ENCODE results near the gene TMEM108. TPM values are rescaled to one million over a fixed set of nuclear protein-coding genes. Genes with fewer than 3 reads are reported as not detected.

The TMEM108 gene
- polyA plus RNA-seq, 1 experiment = 0.63 TPM

- DNase-seq (ENCODE audit: low read depth, low spot score) = no peak
- no peak overlapping the region for H3K27ac ChIP-seq (ENCODE audit: low read depth, low read length)
- no peaks in the 10 kb centered on the region for H3K27me3 ChIP-seq (ENCODE audit: control insufficient read depth, insufficient read depth, low read length)
- no peak for TF ChIP-seq CTCF (IDR thresholded peaks at IDR 0.05; ENCODE audit: low read depth, low read length)
- no peak overlapping the region for H3K4me3 ChIP-seq (ENCODE audit: low read depth, low read length)
- no peaks in the 10 kb centered on the region for H3K9me3 ChIP-seq (ENCODE audit: control insufficient read depth, insufficient read depth, low read length)
- CTCF ChIA-PET = interaction anchor here (2.4 to 8.9 kb wide), 2 partner anchors 330 to 645 kb away, joined by 7 to 99 read pairs; no protein-coding TSS in a partner anchor
- POLR2A ChIA-PET = no interaction called here
Measured at GRCh38 chr3:133371181-133371580, 333.0 kb downstream of the TMEM108 start.

DNA sequence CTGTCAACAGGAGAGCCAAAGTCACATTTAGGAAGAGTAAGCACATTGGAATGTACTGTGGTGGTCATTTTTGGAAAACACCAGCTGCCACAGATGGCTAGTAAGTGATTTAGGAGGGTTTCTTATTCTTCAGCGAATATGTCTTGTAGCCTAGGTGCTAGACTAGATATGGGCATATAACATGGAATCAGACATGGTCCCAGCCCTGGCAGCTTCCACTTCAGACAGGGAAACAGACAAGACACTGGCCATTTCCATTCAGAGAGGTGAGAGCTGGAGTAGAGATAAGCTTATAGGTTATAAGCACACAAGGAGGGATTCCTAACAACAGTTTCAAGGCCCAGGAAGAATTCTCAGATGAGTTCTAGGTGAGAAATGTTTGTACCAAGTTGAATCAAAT, 333.5 kb downstream of the TMEM108 start:
- H3K9me3 ChIP-seq (ENCODE audit: control insufficient read depth, insufficient read depth, low read length) = no peaks in the 10 kb centered on the region
- POLR2A ChIA-PET = no interaction called here
- H3K4me3 ChIP-seq (ENCODE audit: low read depth, low read length) = no peak overlapping the region
- DNase-seq (ENCODE audit: low read depth, low spot score) = no peak
- no peaks in the 10 kb centered on the region for H3K27me3 ChIP-seq (ENCODE audit: control insufficient read depth, insufficient read depth, low read length)
- no peak overlapping the region for H3K27ac ChIP-seq (ENCODE audit: low read depth, low read length)
- CTCF ChIA-PET = interaction anchor here (2.4 to 8.9 kb wide), 2 partner anchors 330 to 645 kb away, joined by 7 to 99 read pairs; no protein-coding TSS in a partner anchor
- no peak for TF ChIP-seq CTCF (IDR thresholded peaks at IDR 0.05; ENCODE audit: low read depth, low read length)

- ChIA-PET POLR2A (no interaction called here), CTCF (interaction anchor here (0.7 to 8.9 kb wide), 4 partner anchors 13 to 644 kb away, joined by 3 to 99 read pairs (median 4); no protein-coding TSS in a partner anchor)
- no peak overlapping the region for H3K4me3 ChIP-seq (ENCODE audit: low read depth, low read length)
- H3K27ac ChIP-seq (ENCODE audit: low read depth, low read length) = no peak overlapping the region
- H3K27me3 ChIP-seq (ENCODE audit: control insufficient read depth, insufficient read depth, low read length) = no peaks in the 10 kb centered on the region
- no peak for DNase-seq (ENCODE audit: low read depth, low spot score)
- no peak for TF ChIP-seq CTCF (IDR thresholded peaks at IDR 0.05; ENCODE audit: low read depth, low read length)
- no peaks in the 10 kb centered on the region for H3K9me3 ChIP-seq (ENCODE audit: control insufficient read depth, insufficient read depth, low read length)
Measured at GRCh38 chr3:133374708-133375402, 336.7 kb downstream of the TMEM108 start.

GRCh38 chr3:133375403-133375745, 337.2 kb downstream of the TMEM108 start:
- TF ChIP-seq CTCF (IDR thresholded peaks at IDR 0.05; ENCODE audit: low read depth, low read length) = no peak
- POLR2A ChIA-PET = no interaction called here
- Histone ChIP-seq H3K4me3 (ENCODE audit: low read depth, low read length) (no peak overlapping the region), H3K27ac (ENCODE audit: low read depth, low read length) (no peak overlapping the region), H3K27me3 (ENCODE audit: control insufficient read depth, insufficient read depth, low read length) (no peaks in the 10 kb centered on the region), H3K9me3 (ENCODE audit: control insufficient read depth, insufficient read depth, low read length) (no peaks in the 10 kb centered on the region)
- CTCF ChIA-PET = interaction anchor here (0.8 to 8.9 kb wide), 3 partner anchors 13 to 644 kb away, joined by 3 to 99 read pairs (median 3); no protein-coding TSS in a partner anchor
- no peak for DNase-seq (ENCODE audit: low read depth, low spot score)

DNA sequence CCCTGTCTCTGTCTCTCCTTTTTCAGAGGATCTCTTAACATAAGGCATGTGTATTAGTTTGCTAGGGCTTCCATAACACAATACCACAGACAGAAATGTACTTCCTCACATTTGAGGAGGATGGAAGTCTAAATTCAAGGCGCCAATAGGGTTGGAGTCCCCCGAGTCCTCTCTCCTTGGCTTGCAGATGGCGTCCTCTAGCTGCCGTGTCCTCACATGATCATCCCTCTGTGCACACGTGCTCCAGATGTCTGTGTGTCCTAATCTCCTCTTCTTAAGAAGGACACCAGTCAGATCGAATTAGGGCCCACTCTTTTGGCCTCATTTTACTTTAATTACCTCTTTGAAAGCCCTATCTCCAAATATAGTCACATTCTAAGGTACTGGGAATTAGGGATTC, 338.6 kb downstream of the TMEM108 start:
- POLR2A ChIA-PET = no interaction called here
- DNase-seq (ENCODE audit: low read depth, low spot score) = no peak
- no peak for TF ChIP-seq CTCF (IDR thresholded peaks at IDR 0.05; ENCODE audit: low read depth, low read length)
- Histone ChIP-seq H3K27ac (ENCODE audit: low read depth, low read length) (no peak overlapping the region), H3K4me3 (ENCODE audit: low read depth, low read length) (no peak overlapping the region), H3K27me3 (ENCODE audit: control insufficient read depth, insufficient read depth, low read length) (no peaks in the 10 kb centered on the region), H3K9me3 (ENCODE audit: control insufficient read depth, insufficient read depth, low read length) (no peaks in the 10 kb centered on the region)
- CTCF ChIA-PET = interaction anchor here (1.1 to 8.9 kb wide), 4 partner anchors 8 to 645 kb away, joined by 3 to 99 read pairs (median 10); no protein-coding TSS in a partner anchor
